ENCODE data around the gene DHH.
"Not testable (repeated sequence)": the region's sequence is repeated elsewhere in the genome, so short reads cannot be mapped to it uniquely, and the experiment has no call there.

Gene DHH

DNA sequence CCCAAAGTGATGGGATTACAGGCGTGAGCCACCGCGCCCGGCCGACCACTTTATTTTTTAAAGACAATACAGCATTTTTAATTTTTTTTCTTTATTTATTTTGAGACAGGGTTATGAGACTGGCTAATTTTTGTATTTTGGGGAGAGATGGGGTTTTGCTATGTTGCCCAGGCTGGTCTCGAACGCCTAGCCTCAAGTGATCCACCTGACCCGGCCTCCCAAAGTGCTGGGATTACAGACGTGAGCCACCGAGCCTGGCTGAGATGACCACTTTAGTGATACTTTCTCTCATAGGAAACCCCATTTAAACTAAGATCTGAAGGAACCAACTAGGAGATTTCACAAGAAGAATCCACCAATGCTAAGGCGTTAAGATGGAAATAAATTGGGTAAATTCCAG, 23.6 kb downstream of the DHH start:
- DNase-seq (ENCODE audit: low spot score) = no peak

DNA sequence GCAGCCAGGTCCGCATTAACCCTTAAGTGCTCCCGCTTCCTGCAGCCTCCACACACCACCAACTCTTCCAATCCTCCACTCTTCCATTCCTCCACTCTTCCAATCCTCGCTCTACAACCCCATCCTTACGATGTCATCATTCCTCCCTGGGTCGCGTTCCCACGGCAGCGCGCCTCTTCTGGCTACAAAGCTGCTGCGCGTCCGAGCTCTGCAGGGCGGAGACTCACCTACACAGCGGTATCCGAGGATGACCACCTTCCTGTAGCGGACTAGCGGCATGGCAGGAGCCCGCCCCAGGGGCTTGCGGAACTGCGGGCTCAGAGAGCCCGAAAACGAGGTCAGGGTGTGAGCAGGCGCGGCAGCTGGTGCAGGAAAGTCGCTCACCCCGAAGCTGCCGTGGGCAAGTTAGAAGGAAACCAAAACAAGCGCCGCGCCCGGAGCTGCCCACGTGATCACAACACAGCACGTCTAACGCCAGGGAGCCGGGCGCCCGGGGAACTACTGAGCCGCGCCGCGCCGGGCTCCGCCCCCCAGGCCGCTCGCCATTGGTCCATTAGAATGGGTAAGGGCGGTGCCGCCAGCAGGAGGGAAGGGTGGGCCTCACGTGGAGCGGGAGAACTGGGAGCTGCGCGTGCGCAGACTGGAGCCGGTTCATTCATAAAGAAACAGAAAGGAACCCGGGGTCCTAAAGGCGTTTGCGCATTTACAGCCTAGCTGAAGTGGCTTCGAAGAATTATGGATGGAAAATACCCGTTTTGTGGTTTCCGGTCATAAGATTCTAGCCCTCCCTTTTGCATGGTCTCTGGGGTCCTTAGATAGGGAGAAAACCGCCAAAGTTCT, 24.9 kb downstream of the DHH start, which contains the start of gene RHEBL1:
RHEBL1 (minus strand) TSS at position 473 of the 840 bp plus-strand sequence; CDS start at position 279, 194 bp downstream.
- DNase-seq (ENCODE audit: low spot score) = peak; percentile 99

GRCh38 chr12:49068879-49069506, 25.6 kb downstream of the DHH start:
- DNase-seq (ENCODE audit: low spot score) = peak; percentile 64

DNA sequence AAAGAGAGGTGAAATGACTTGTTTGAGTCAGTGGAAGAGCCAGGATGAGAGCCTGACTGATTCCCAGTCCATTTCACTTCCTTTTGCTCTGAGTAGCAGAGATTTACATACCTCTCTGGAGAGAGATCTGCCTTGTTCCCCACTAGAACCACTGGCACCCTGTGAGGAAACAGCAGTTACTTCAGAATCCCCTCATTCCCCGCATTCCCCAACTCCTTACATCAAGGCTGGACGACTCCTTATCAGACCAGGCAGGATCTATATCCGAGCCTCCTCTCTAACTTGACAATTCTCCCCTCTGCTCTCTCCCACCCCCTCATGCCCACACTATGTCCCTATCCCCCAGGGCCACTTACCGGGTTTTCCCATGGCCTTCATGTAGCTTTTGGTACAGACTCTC, 28.5 kb downstream of the DHH start:
- DNase-seq (ENCODE audit: low spot score) = no peak

- no peak for DNase-seq (ENCODE audit: low spot score)
Measured at GRCh38 chr12:49064767-49065152, 29.8 kb downstream of the DHH start.

DNA sequence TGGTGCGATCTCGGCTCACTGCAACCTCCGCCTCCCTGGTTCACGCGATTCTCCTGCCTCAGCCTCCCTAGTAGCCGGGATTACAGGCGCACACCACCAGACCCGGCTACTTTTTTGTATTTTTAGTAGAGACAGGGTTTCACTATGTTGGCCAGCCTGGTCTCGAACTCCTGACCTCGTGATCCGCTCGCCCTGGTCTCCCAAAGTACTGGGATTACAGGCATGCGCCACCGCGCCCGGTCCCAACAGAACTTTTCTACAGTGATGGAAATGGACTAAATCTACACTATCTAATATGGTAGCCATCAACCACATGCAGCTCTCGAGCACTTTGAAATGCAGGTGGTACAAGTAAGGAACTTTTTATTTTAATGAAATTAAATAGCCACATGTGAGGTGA, 32.7 kb downstream of the DHH start:
- DNase-seq (ENCODE audit: low spot score) = not testable (repeated sequence)

- peak; percentile 51 for DNase-seq (ENCODE audit: low spot score)
Measured at GRCh38 chr12:49061157-49061650, 33.4 kb downstream of the DHH start.

- peak; percentile 98 for DNase-seq (ENCODE audit: low spot score)
Measured at GRCh38 chr12:49060237-49061156, 34.1 kb downstream of the DHH start, which contains the start of gene KMT2D. Gene KMT2D (minus strand): TSS chr12:49060794. CDS start chr12:49055324, 5,470 bp downstream.

DNA sequence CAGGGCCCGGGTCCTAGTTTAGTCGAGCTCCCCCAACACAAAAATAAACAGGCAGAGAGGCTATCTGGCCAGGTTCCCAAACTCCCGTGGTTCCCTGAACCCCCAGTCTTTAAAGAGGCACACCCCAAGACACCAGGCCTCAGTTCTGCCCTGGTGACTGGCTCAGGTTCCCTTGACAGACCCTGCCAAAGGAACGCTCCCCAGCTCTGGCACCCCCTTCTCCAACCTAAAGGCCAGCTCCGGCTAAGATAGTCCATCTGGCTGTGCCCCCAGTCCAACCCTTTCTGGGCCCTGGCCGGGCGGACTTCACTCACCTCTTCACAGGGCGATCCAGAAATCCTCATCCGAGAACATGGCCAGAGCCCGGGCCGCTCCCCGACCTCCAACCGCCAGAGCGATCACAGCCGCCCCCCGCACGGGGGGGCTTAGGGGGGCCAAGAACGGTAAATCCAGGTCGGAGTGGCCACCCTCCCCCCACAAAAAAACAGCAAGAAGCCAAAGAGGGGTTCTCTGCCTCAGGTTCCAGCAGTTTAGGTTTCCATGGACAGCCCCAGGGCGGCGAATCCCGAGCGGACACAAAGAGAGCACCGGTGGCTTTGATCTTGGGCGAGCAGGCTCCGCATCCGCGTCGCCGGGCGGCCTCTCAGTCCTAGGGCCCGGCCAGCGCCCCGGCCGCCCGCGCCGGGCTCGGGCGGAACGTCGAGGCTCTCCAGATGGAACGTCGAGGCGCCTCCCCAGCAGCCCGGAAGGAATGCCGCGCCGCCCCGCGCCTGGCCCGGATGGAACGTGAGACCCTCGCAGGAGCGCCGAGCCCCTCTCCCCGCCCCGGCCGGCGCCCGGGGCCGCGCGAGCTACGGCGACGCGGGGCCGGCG, 35.1 kb downstream of the DHH start:
- peak; percentile 69 for DNase-seq (ENCODE audit: low spot score)

GRCh38 chr12:49059045-49059298, 35.6 kb downstream of the DHH start:
- DNase-seq (ENCODE audit: low spot score) = no peak

GRCh38 chr12:49058366-49059044, 36.1 kb downstream of the DHH start:
- DNase-seq (ENCODE audit: low spot score) = no peak

GRCh38 chr12:49057888-49058287, 36.7 kb downstream of the DHH start:
- DNase-seq (ENCODE audit: low spot score) = no peak

- peak; percentile 64 for DNase-seq (ENCODE audit: low spot score)
Measured at GRCh38 chr12:49055978-49056754, 38.4 kb downstream of the DHH start.

GRCh38 chr12:49055092-49055491, 39.5 kb downstream of the DHH start:
- DNase-seq (ENCODE audit: low spot score) = no peak

DNA sequence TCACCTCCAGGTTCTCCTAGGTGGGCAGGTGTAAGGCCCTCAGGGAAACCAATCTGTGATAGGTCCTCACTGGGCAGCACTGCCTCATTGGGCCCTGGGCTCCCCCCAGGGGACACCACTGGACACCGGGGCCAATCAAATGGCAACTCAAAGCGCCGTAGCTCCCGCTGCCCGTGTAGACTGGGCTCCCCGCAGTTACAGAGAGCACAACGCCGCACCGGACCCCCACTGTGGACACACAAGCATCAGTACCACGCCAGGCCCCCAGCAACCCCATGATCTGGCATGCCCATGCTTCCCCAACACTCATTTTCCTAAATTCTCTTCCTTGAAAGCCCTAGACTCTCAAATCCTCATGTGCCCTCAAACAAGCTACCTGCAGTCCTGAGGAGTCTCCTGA, 40.1 kb downstream of the DHH start:
- no peak for DNase-seq (ENCODE audit: low spot score)

DNA sequence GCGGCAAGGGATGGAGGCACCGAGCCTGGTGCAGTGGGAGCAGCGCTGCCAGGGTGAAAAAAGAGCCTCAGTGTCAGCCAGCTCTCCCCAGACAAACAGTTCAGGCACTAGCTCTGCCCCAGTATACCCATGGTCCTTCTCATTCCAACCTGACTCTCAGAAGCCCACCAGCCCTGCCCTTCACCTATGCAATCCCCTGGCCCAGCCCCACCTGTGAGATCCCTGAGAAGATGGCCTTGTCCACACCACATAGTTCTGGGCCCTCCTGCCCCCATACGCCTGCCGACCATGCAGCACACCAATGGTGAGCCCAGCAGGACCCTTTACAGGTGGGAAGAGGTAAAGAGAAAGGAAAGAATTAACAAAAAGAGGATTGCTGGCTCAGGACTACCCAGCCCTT, 40.5 kb downstream of the DHH start:
- no peak for DNase-seq (ENCODE audit: low spot score)

- DNase-seq (ENCODE audit: low spot score) = no peak
Measured at GRCh38 chr12:49052451-49053208, 42.0 kb downstream of the DHH start.

GRCh38 chr12:49051777-49052438, 42.7 kb downstream of the DHH start:
- no peak for DNase-seq (ENCODE audit: low spot score)

DNA sequence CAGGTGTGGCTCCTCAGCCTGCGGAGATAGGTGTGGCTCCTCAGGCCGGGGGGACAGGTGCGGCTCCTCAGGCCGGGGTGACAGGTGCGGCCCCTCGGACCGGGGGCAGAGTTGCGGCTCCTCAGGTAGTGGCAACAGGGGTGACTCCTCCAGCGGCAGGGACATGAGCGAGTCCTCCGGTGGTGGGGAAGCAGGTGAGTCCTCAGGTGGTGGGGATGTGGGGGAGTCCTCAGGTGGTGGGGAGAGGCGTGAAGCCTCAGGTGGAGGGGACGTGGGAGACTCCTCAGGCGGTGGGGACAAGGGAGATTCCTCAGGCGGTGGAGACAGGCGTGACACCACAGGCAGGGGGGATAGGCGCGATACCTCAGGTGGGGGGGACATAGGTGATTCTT, 43.2 kb downstream of the DHH start:
- no peak for DNase-seq (ENCODE audit: low spot score)

Data from ecto neural progenitor cell (in vitro differentiated cells).